GM19455 (cell line): ENCODE data around the gene AGPAT2.

Experiments used
- ATAC-seq: cut with Tn5 transposase; IDR thresholded peaks from one replicate; pipeline ENCODE4 v1.9.1; 2021; ENCODE audit not compliant: unreplicated experiment

Gene AGPAT2

DNA sequence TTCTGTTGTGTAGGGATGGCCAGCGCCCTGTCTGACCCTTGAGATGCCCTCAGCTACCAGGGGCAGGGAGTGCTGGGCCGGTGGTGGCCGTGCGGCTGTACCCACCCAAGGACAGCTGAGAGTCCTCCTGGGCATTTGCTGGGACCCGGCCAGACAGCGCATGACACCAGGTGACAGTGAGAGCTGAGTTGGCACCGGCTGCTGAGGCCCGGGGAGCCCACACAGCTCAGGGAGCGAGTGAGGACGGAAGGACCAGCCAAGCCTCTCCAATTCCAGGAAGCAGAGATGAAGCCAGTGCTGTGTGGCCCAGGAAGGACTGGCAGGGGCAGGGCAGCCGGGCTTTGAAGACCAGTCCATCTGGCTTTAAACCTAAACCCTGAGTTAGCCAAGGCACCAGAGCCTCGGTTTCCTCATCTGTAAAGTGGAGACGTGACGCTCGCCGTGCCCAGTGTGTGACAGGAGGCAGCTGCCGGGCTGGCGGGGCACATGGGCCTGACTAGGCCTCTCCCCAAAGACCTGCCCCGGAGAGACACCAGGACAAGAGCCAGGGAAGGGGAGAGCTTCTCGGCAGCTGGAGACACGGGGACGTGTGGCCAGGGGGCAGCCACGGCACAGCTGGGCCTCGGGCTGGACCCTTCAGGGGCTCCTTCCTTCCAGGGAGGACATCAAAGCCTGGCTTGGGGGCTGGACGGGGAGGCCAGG is 3.0 kb upstream of the AGPAT2 start:
- ATAC-seq, result no peak

GRCh38 chr9:136689108-136689460 is 1.8 kb upstream of the AGPAT2 start:
- ATAC-seq, result no peak

- no peak for ATAC-seq
These were observed 1.2 kb upstream of the AGPAT2 start for GRCh38 chr9:136688274-136689107.

DNA sequence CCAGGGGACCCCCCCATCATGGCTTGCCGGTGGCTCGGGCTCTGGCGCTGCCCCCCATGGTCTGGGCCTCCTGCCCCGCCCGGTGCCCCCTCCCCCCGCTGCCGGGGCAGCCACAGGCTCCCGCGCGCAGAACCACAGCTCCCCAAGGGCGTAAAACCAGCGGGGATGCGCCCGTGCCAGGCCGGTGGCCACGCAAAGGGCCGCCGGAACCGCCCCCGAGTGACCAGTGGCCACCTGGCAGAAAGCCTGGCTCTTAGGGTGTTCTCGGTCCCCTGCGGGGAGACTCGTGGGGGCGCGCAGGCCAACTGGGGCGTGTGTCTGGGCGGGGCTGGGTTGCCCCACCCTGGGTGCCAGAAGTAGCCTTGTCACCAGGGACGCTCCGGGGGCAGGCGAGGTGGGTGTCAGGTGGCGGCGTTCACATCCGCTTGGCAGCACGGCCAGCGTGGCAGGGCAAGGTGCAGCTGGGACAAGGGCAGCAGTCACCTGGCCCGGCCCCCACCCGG is 515 bp upstream of the AGPAT2 start:
- no peak for ATAC-seq

GRCh38 chr9:136686534-136686793 is 793 bp downstream of the AGPAT2 start:
- peak; percentile 24 for ATAC-seq

DNA sequence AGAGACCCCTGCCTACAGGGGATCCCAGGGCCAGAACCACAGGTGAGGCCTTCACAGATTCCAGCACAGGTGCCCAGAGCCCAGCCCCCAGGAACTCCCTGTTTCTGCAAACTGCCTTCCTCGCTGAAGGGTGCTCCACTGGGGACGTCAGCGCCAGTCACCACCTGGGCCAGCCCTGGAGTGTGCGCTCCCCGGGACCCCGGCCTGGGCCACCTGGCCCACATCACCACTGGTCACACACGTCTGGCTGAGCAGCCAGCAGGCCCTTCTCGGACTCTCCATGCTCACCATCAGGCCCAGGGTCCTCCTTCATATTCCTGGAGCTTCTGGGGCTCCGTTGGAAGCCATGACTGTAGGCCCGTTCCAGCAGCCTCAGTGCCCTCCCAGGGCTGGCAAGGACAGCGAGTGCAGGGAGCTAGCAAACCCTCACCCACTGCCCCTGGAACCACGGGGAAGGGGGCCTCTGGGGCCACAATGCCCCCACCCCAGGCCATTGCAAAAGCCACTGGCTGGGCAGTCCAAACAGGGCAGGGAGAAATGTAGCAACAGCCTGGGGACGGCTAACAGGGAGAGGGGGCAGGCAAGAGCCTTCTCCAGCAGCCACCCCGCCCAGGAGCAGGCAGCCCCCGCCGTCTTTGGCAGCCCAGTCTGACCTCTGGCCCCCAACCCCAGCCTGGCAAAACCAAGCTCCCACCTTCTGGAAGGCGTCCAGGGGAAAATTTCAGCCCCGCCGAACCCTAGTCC is 1.3 kb downstream of the AGPAT2 start:
- no peak for ATAC-seq

DNA sequence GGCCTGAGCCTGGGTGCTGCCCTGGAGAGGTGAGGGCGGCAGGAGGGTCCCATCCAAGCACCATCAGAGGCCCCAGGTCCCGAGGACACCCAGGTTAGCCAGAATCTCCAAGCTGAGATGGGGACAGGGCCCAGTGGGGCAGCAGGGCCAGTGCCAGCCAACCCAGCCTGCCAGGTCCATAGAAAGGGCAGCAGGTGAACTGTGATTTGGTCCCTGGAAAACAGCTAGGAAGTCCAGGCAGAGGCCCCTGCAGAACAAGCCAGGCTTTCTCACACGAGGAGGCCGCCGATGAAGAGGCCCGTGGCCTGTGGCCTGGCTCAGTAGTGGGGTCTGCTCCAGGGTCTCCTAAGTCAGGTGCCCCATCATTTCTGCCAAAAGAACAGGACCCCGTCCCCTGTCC is 2.0 kb downstream of the AGPAT2 start:
- ATAC-seq, result no peak

DNA sequence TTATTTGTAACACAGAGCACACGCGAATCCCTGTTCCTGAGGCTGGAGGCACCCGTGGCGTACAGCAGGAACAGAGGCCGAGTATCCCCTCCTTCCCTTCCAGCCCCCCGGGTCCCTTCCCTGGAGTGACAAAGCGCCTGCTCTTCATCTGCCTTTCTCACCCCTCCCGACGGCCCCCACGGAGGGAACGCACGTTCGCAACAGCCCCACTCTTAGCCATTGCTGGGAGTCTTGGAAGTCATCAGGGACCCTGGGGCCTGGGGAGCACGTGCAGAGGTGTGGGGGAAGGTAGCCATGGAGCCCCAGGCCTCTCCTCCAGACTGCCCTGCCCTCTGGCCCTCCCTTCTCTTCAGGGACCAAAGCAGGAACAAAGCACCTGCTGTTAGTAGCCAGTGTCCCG is 2.5 kb downstream of the AGPAT2 start:
- no peak for ATAC-seq

DNA sequence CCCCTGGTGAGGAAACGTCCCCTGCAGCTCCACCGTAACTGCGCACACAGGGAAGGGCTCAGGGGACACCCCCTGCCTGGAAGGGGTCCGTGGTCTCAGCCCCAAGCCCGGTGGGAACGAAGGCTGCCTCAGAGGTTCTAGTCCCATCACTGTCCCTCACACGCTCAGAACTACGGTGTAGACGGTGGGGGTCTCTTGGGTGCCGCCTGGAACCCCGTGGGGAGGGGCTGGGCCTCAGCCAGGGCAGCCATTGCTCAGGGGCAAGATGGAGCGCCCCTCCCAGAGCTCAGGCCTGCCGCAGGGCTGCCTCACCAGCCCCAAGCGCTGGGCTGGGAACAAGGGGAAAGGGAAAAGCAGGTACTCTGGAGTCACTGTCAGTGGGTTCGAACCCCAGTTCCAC is 2.9 kb downstream of the AGPAT2 start:
- no peak for ATAC-seq

- ATAC-seq, result no peak
These were observed 3.5 kb downstream of the AGPAT2 start for GRCh38 chr9:136683755-136684154.

- ATAC-seq, result no peak
These were observed 4.0 kb downstream of the AGPAT2 start for GRCh38 chr9:136683173-136683745.

DNA sequence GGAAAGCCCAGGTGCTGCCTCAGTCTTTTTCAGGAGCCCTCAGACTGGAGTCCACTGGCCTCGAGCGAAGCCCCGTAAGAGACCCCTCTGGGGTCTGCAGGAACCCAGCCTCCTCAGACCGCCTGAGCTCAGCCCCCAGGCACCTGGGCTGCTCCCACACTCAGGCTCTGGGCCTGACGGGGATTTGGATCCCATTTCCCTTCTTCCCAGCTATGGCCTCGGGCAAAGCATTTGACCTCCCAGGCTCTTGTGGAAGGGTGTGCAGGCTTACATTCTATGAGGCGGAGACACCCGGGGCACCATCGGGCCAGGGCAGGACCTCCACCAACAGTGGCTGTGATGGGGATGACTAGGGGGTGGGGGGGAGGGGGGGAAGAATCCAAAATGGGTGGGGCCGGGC is 4.5 kb downstream of the AGPAT2 start:
- ATAC-seq, result no peak

- no peak for ATAC-seq
These were observed 5.1 kb downstream of the AGPAT2 start for GRCh38 chr9:136681945-136682699.

DNA sequence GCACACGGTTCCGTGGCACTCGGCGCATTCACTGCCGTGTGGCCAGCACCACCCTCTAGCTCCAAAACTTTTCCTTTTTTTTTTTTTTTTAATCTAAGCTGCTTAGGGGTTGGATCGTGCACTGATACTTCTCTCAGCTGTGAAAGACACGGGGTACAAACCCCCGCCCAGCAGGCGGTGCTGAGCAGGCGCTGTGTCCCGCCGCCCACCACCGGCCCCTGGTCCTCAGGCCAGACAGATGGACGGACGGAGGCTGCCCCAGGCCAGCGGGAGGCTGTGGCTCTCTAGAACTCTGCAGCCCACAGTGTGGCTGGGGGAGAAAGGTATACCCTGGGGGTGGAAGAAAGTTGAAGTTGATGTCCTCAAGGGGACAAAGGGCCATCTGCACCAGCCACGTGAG is 6.2 kb downstream of the AGPAT2 start:
- no peak for ATAC-seq

- no peak for ATAC-seq
These were observed 7.8 kb downstream of the AGPAT2 start for GRCh38 chr9:136679431-136679941.

GRCh38 chr9:136678624-136679023 is 8.6 kb downstream of the AGPAT2 start:
- ATAC-seq, result no peak

DNA sequence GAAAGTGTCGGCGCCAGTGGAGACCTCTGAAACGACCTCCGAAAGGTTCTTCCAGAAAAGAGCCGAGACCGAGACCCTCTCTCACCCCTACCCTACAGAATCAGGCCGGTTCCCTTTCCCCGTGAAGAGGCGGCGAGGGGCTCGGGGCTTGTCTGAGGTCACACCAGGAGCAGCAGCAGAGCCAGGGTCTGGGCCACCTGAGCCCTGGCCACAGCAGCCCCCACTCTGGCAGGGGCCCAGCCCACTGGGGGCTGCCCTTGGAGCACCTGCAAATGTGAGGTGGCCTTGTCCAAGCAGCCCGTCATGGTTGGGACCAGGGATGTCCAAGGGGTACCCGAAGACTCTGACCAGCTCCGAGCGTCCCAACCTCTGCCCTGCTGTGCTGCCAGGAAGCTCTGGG is 9.2 kb downstream of the AGPAT2 start:
- no peak for ATAC-seq

- ATAC-seq, result no peak
These were observed 10.2 kb downstream of the AGPAT2 start for GRCh38 chr9:136676920-136677686.

- no peak for ATAC-seq
These were observed 10.9 kb downstream of the AGPAT2 start for GRCh38 chr9:136676297-136676794.
